ENCODE measurements around the gene HAVCR1.

DNA sequence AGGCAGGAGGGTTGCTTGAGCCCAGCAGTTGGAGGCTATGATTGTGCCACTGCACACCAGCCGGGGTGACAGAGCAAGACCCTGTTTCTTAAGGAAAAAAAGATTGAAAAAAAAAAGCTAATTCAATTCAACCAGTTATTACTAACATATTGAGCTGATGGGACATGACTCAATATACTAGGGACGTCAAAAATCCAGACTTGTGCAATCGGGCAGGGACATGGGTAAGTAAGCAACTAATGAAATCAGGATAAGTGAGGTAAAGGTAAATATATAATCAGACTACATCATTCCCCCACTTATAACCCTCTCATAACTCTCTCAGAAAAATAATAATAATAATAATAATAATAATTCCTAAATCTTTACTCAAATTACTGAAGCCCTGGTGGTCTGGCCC lies 975 bp upstream of the HAVCR1 start:
- TF ChIP-seq POLR2A (IDR thresholded peaks at IDR 0.05) (no peak), POLR2AphosphoS5 (IDR thresholded peaks at IDR 0.05) (no peak)
- TF ChIP-seq, protein P1, sequence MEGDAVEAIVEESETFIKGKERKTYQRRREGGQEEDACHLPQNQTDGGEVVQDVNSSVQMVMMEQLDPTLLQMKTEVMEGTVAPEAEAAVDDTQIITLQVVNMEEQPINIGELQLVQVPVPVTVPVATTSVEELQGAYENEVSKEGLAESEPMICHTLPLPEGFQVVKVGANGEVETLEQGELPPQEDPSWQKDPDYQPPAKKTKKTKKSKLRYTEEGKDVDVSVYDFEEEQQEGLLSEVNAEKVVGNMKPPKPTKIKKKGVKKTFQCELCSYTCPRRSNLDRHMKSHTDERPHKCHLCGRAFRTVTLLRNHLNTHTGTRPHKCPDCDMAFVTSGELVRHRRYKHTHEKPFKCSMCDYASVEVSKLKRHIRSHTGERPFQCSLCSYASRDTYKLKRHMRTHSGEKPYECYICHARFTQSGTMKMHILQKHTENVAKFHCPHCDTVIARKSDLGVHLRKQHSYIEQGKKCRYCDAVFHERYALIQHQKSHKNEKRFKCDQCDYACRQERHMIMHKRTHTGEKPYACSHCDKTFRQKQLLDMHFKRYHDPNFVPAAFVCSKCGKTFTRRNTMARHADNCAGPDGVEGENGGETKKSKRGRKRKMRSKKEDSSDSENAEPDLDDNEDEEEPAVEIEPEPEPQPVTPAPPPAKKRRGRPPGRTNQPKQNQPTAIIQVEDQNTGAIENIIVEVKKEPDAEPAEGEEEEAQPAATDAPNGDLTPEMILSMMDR (IDR thresholded peaks at IDR 0.05): no peak

All from prostate gland (tissue), 2 donors.